Hematopoietic multipotent progenitor cell treated with erythropoietin and hydrocortisone succinate and interleukin-3 and kit ligand, for 4 days (in vitro differentiated cells): ENCODE measurements around the gene SI.
"Not testable (repeated sequence)": the region's sequence is repeated elsewhere in the genome, so short reads cannot be mapped to it uniquely, and the experiment has no call there.

Experiments
- DNase-seq: peaks from one replicate; pipeline ENCODE4 v3.0.0-alpha.2; 2015

SI gene

GRCh38 chr3:165078293-165078692 lies at the start of gene SI:
SI (minus strand) TSS chr3:165078496; CDS start chr3:165076012, 2,484 bp downstream.
- no peak for DNase-seq

- no peak for DNase-seq
Measured at GRCh38 chr3:165125836-165126235, 47.5 kb upstream of the SI start.

GRCh38 chr3:165111401-165111800 lies 33.1 kb upstream of the SI start:
- no peak for DNase-seq

GRCh38 chr3:165103616-165104015 lies 25.3 kb upstream of the SI start:
- DNase-seq = no peak

GRCh38 chr3:165082650-165083049 lies 4.4 kb upstream of the SI start:
- DNase-seq = no peak

GRCh38 chr3:165081183-165081582 lies 2.9 kb upstream of the SI start:
- no peak for DNase-seq

- DNase-seq = no peak
Measured at GRCh38 chr3:165075695-165076094, 2.6 kb downstream of the SI start.

GRCh38 chr3:165070682-165071081 lies 7.6 kb downstream of the SI start:
- no peak for DNase-seq

- DNase-seq = no peak
Measured at GRCh38 chr3:165056510-165056909, 21.8 kb downstream of the SI start.

- no peak for DNase-seq
Measured at GRCh38 chr3:165040186-165040585, 38.1 kb downstream of the SI start.

- DNase-seq = no peak
Measured at GRCh38 chr3:165011557-165011956, 66.7 kb downstream of the SI start.

- DNase-seq = no peak
Measured at GRCh38 chr3:164984947-164985346, 93.3 kb downstream of the SI start.

GRCh38 chr3:164962610-164963009 lies 115.7 kb downstream of the SI start:
- DNase-seq = no peak

- DNase-seq = no peak
Measured at GRCh38 chr3:164952966-164953365, 125.3 kb downstream of the SI start.

- not testable (repeated sequence) for DNase-seq
Measured at GRCh38 chr3:164951403-164951802, 126.9 kb downstream of the SI start.

- no peak for DNase-seq
Measured at GRCh38 chr3:164940745-164941144, 137.6 kb downstream of the SI start.

GRCh38 chr3:164929642-164930041 lies 148.7 kb downstream of the SI start:
- DNase-seq = no peak
